Measurements from ENCODE around the gene SLC7A1. TPM values are rescaled to one million over a fixed set of nuclear protein-coding genes. Genes with fewer than 3 reads are reported as not detected.

SLC7A1 gene
- total and polyA plus RNA-seq, 3 experiments from 2014 or later = 7.2 to 161 (median 152) TPM

DNA sequence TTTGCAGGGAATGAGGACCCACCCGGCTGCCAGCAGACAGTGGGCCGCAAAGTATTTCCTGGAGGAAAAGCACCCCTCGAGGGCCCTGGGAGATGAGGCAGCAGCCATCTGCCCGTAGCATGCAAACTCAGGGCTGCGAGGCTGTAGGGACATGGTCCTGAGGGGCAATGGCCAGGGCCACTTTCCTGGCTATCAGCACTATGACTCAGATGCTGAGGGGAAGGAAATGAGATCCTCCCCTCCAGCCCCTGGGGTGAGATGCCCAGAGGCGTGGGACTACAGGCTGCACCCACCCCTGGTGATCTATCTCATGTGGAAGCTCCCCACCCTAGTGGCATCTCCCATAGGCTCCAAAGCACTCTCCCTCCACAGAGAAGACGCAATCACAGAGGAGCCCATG lies 80.1 kb downstream of the SLC7A1 start:
- Histone ChIP-seq H3K36me3 (ENCODE audit: insufficient read depth, low read length) (peaks cover 22% of the 10 kb centered on the region), H3K27me3 (ENCODE audit: insufficient read depth, low read length, poor library complexity, severe bottlenecking) (no peaks in the 10 kb centered on the region), H3K4me3 (ENCODE audit: low read length) (no peak overlapping the region), H3K9me3 (ENCODE audit: low read length) (no peaks in the 10 kb centered on the region), H3K4me1 (ENCODE audit: insufficient read depth, low read length) (no peaks in the 10 kb centered on the region), H3K27ac (ENCODE audit: low read depth, low read length) (no peak overlapping the region)
- Mint-ChIP-seq H3K36me3 (peaks cover 0 to 83% (median 26%) of the 10 kb centered on the region in 3 donors), H3K27me3 (peaks cover 0 to 1% of the 10 kb centered on the region in 2 donors), H3K4me3 (no peak overlapping the region), H3K9me3 (no peaks in the 10 kb centered on the region), H3K4me1 (no peaks in the 10 kb centered on the region), H3K27ac (peak overlapping the region in 1 of 8 donors; percentile 38)
- POLR2A ChIA-PET = no interaction called here
- DNase-seq = no peak
- CTCF ChIA-PET = no interaction called here

DNA sequence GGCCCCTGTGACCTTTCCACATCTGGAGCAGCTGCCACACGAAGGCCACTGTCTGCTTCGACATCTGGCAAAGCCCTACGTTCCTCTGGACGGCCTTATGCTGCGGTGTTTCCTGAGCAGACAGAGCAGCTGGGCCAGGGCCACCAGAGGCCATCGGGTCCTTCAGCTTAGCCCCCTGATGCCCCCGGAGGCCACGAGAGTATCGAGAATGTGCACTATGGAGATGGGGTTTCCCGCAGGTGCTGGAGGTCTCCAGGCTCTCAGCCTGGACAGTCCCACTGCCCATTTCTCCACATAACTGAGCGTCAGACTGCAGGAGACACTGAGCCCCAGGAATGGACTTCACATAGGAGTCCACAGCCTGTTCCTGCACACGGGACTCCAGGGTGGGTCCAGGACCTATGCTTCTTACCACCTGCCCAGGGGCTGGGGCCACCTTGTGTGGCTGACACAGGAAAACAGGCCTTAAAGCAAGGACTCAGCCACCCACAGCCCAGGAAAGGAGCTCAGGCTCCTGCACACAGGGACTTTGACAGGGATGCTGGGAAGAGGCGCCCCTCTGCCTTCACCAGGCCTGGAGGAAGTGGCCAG lies 80.7 kb downstream of the SLC7A1 start:
- no peak overlapping the region for H3K27ac ChIP-seq (ENCODE audit: low read depth, low read length)
- no peak for DNase-seq
- CTCF ChIA-PET = no interaction called here
- peak overlapping the region in 1 of 8 donors; percentile 23 for H3K27ac Mint-ChIP-seq
- no peaks in the 10 kb centered on the region for H3K4me1 ChIP-seq (ENCODE audit: insufficient read depth, low read length)
- no peaks in the 10 kb centered on the region for H3K27me3 ChIP-seq (ENCODE audit: insufficient read depth, low read length, poor library complexity, severe bottlenecking)
- H3K9me3 ChIP-seq (ENCODE audit: low read length) = no peaks in the 10 kb centered on the region
- H3K4me3 ChIP-seq (ENCODE audit: low read length) = no peak overlapping the region
- peaks cover 0 to 81% (median 23%) of the 10 kb centered on the region in 3 donors for H3K36me3 Mint-ChIP-seq
- H3K9me3 Mint-ChIP-seq = no peaks in the 10 kb centered on the region
- H3K4me3 Mint-ChIP-seq = no peak overlapping the region
- H3K27me3 Mint-ChIP-seq = no peaks in the 10 kb centered on the region
- H3K4me1 Mint-ChIP-seq = no peaks in the 10 kb centered on the region
- POLR2A ChIA-PET = no interaction called here
- H3K36me3 ChIP-seq (ENCODE audit: insufficient read depth, low read length) = peaks cover 22% of the 10 kb centered on the region

DNA sequence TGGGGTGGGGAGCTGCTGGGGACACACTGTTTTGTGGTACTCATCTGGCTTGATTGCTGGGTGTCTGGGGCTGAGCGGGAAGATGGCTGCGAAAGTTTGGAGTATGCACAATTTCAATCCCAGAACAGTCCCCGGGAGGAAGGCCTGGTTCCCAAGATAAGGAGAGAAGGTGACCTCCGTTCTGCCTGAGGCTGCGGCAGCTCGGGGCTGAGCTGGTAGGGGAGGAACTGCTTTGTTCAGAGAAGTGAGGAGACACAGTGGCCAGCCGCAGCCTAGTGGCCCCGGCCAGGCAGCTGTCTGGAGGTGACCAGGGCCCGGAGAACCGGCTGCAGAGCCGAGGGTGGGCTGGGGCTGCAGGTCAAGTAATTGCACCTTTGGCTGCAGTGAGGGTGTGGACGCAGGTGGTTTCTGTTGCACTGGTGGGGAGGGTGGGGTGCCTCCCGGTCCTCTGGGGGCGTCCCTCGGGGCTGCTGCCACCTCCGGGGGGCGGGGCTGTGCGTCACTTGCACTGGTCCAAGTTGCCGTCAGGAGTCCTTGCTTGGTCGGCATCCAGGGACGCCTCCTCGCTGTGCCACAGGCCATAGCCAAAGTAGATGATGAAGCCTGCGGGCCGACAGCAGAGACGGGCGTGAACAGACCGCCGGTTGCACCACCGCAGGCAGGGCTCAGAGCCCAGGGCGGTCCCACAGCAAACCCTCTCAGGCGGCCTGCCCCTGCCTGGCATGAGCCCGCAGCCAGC lies 81.3 kb downstream of the SLC7A1 start:
- peak overlapping the region in 1 of 8 donors; percentile 86 for H3K27ac Mint-ChIP-seq
- H3K36me3 ChIP-seq (ENCODE audit: insufficient read depth, low read length) = peaks cover 16% of the 10 kb centered on the region

DNA sequence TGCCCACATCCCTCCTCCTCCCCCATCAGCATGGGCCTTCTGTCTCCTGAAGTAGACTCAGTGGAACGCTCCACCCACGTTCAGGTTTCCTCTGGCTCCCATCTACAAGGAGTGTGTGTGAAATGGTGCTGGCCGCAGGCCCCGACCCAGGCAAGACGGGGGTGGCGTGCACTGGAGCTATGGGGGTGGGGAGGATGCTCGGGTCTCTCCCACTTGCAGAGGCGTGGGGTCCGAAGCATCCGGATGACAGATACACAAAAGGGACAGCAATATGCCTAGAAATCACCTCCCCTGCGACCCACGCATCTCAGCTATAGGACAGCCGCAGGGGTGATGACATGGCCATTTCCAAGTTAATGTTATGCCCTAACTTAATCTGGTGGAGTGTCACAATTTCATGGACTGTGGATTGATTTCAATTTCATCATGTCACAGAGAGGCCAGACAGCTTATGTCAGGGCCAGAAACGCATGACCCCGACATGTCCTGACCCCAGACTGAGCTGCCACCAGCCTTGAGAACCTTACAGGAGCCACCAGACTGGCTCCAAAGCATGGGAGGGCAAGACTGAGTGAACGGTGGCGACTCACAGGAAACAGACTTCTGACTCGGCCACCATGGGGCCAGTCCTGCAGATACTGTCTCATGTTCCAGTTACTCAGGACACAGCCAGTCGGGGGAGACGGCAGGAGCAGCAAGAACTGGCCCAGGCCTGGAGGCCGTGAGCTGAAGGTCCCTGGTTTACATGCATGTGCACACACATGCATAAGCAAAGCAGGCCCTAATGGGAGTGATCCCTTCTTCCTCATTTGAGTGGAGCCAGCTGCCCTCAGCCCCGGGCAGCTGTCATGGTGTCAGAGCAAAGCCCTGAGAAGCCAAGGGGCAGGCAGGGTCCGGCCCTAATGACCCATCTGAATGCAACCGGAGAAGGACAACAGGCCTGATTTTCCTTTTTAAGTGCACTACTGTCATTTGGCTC lies 82.2 kb downstream of the SLC7A1 start:
- Mint-ChIP-seq H3K4me1 (no peaks in the 10 kb centered on the region), H3K36me3 (peaks cover 0 to 68% (median 21%) of the 10 kb centered on the region in 3 donors), H3K9me3 (no peaks in the 10 kb centered on the region), H3K4me3 (no peak overlapping the region), H3K27me3 (no peaks in the 10 kb centered on the region), H3K27ac (peak overlapping the region in 1 of 8 donors; percentile 25)
- DNase-seq = no peak
- Histone ChIP-seq H3K9me3 (ENCODE audit: low read length) (no peaks in the 10 kb centered on the region), H3K27me3 (ENCODE audit: insufficient read depth, low read length, poor library complexity, severe bottlenecking) (no peaks in the 10 kb centered on the region), H3K4me3 (ENCODE audit: low read length) (no peak overlapping the region), H3K27ac (ENCODE audit: low read depth, low read length) (no peak overlapping the region), H3K4me1 (ENCODE audit: insufficient read depth, low read length) (no peaks in the 10 kb centered on the region), H3K36me3 (ENCODE audit: insufficient read depth, low read length) (peaks cover 12% of the 10 kb centered on the region)
- ChIA-PET CTCF (interaction anchor here (1.3 to 1.5 kb wide), 2 partner anchors 596 to 602 kb away, joined by 3 read pairs; no protein-coding TSS in a partner anchor), POLR2A (no interaction called here)

More for the DNA sequence above, 81.3 kb downstream of the SLC7A1 start:
- H3K27me3 ChIP-seq (ENCODE audit: insufficient read depth, low read length, poor library complexity, severe bottlenecking) = no peaks in the 10 kb centered on the region
- Mint-ChIP-seq H3K27me3 (no peaks in the 10 kb centered on the region), H3K4me1 (no peaks in the 10 kb centered on the region), H3K36me3 (peaks cover 0 to 77% (median 21%) of the 10 kb centered on the region in 3 donors), H3K9me3 (no peaks in the 10 kb centered on the region), H3K4me3 (no peak overlapping the region)
- H3K9me3 ChIP-seq (ENCODE audit: low read length) = no peaks in the 10 kb centered on the region
- no peak overlapping the region for H3K27ac ChIP-seq (ENCODE audit: low read depth, low read length)
- H3K4me1 ChIP-seq (ENCODE audit: insufficient read depth, low read length) = no peaks in the 10 kb centered on the region
- ChIA-PET CTCF (interaction anchor here (1.3 kb wide), 1 partner anchor 595 kb away, joined by 3 read pairs; no protein-coding TSS in a partner anchor), POLR2A (no interaction called here)
- H3K4me3 ChIP-seq (ENCODE audit: low read length) = no peak overlapping the region
- DNase-seq = no peak

DNA sequence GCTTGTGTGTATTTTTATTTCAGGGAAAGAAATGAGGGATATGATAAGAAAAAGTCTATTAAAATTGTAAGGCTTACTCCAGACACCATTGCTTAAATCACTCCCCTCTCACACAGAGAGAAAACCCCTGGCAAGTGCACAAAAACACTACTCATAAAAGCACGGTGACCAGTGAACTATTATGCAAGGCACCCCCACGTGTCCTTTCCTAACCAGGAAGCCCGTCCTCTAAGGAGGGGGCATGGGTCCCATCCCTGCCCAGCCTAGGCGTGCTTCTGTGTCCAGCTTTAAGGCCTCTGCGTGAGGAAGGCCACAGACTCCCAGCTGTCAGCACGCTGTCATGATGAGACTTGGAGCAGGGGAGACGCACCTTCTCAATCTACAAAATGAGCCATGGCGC lies 83.5 kb downstream of the SLC7A1 start:
- no peaks in the 10 kb centered on the region for H3K27me3 ChIP-seq (ENCODE audit: insufficient read depth, low read length, poor library complexity, severe bottlenecking)
- H3K4me1 ChIP-seq (ENCODE audit: insufficient read depth, low read length) = no peaks in the 10 kb centered on the region
- no peak for DNase-seq
- Mint-ChIP-seq H3K9me3 (no peaks in the 10 kb centered on the region), H3K4me3 (no peak overlapping the region), H3K4me1 (no peaks in the 10 kb centered on the region), H3K27me3 (no peaks in the 10 kb centered on the region), H3K27ac (peak overlapping the region in 3 of 8 donors; percentile 11 to 76 (median 66)), H3K36me3 (peaks cover 0 to 55% (median 14%) of the 10 kb centered on the region in 3 donors)
- H3K9me3 ChIP-seq (ENCODE audit: low read length) = no peaks in the 10 kb centered on the region
- no peak overlapping the region for H3K4me3 ChIP-seq (ENCODE audit: low read length)
- no peak overlapping the region for H3K27ac ChIP-seq (ENCODE audit: low read depth, low read length)
- CTCF ChIA-PET = interaction anchor here (1.5 kb wide), 1 partner anchor 603 kb away, joined by 3 read pairs; no protein-coding TSS in a partner anchor
- POLR2A ChIA-PET = no interaction called here
- no peaks in the 10 kb centered on the region for H3K36me3 ChIP-seq (ENCODE audit: insufficient read depth, low read length)

DNA sequence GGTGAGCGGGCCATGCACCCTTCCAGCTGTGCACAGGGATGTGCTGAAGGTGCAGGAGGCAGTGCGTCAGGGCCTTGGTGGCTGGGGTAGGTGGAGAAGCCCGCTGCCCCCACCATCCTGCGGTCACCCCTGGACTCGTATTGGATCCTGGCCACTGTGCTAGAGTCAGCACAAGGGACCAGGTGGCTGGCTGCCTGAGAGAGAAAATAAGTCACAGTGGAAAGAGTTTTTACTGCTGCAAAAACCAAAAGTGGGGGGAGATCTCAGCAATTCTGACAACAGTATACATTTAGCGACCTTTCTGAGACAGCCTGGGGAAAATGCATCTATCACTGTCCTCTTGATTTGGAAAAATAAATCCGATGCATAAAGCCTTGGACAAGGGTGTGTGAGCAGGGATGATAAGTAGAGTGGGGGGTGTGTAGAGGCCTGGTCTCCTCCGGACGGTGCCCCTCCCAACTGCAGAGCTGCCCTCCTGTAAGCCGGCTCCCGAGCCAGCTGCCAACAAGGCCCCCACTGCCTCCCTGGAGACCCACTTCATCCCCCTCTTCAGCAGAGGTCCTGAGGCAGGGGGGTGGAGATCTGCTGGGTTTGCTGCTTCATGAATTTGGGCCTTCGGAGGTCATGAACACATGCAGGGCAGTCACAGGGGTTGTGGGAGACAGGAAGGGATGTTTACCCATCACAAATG lies 84.2 kb downstream of the SLC7A1 start:
- Mint-ChIP-seq H3K36me3 (peaks cover 0 to 48% (median 14%) of the 10 kb centered on the region in 3 donors), H3K9me3 (no peaks in the 10 kb centered on the region), H3K4me1 (no peaks in the 10 kb centered on the region), H3K27me3 (no peaks in the 10 kb centered on the region), H3K27ac (peak overlapping the region in 5 of 8 donors; percentile 2 to 76 (median 25)), H3K4me3 (no peak overlapping the region)
- ChIA-PET CTCF (no interaction called here), POLR2A (no interaction called here)
- no peaks in the 10 kb centered on the region for H3K27me3 ChIP-seq (ENCODE audit: insufficient read depth, low read length, poor library complexity, severe bottlenecking)
- no peaks in the 10 kb centered on the region for H3K36me3 ChIP-seq (ENCODE audit: insufficient read depth, low read length)
- H3K27ac ChIP-seq (ENCODE audit: low read depth, low read length) = no peak overlapping the region
- no peak for DNase-seq
- H3K9me3 ChIP-seq (ENCODE audit: low read length) = no peaks in the 10 kb centered on the region
- no peak overlapping the region for H3K4me3 ChIP-seq (ENCODE audit: low read length)
- H3K4me1 ChIP-seq (ENCODE audit: insufficient read depth, low read length) = no peaks in the 10 kb centered on the region

DNA sequence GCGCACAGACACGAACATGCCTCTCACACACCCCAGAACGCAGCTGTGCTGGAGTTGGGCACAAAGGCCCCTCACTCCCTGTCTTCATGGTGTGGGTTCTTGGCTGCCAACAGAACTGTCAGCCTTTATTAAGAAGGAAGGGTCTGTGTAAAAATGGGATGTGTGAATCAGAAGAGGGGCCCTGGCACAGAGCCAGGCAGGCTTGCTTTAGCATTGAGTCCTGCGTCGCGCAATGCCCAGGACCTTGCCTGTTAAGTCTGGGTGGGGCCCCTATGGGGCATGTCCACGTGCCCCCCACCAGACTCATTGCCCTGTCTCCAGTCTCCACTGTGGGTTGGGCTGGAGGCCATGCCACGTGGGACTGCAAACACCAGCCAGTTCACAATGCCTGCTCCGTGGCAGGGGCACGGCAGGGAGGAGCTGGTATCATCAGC lies 84.8 kb downstream of the SLC7A1 start:
- ChIA-PET POLR2A (no interaction called here), CTCF (no interaction called here)
- H3K27ac ChIP-seq (ENCODE audit: low read depth, low read length) = no peak overlapping the region
- no peaks in the 10 kb centered on the region for H3K9me3 Mint-ChIP-seq
- no peaks in the 10 kb centered on the region for H3K27me3 Mint-ChIP-seq
- no peaks in the 10 kb centered on the region for H3K27me3 ChIP-seq (ENCODE audit: insufficient read depth, low read length, poor library complexity, severe bottlenecking)
- no peaks in the 10 kb centered on the region for H3K4me1 Mint-ChIP-seq
- H3K4me3 ChIP-seq (ENCODE audit: low read length) = no peak overlapping the region
- no peaks in the 10 kb centered on the region for H3K4me1 ChIP-seq (ENCODE audit: insufficient read depth, low read length)
- DNase-seq = no peak
- no peak overlapping the region for H3K27ac Mint-ChIP-seq
- no peak overlapping the region for H3K4me3 Mint-ChIP-seq
- no peaks in the 10 kb centered on the region for H3K9me3 ChIP-seq (ENCODE audit: low read length)
- H3K36me3 ChIP-seq (ENCODE audit: insufficient read depth, low read length) = no peaks in the 10 kb centered on the region
- peaks cover 0 to 42% (median 10%) of the 10 kb centered on the region in 3 donors for H3K36me3 Mint-ChIP-seq

All from CD8-positive, alpha-beta memory T cell (primary cell).